GM12878 (cell line): ENCODE data around the gene PDE11A. TPM values are rescaled to one million over a fixed set of nuclear protein-coding genes. Genes with fewer than 3 reads are reported as not detected.

Source experiments
- ATAC-seq: fragments of 200-7000 bp; cut with Tn5 transposase; 3 replicates; pipeline ENCODE4 v1.9.1; 2020; ENCODE audit warnings: mild to moderate bottlenecking, moderate library complexity
- BruUV-seq: library from RNA; stranded (reverse); fragments of 400-500 nt; replicated peaks from 2 replicates; lab custom pipeline; 2021; lab: Mats Ljungman, UMichigan
- CTCF ChIA-PET: fragments of 300-600 bp; sonication (Branson Sonifier 250); formaldehyde crosslinking; extraction: SDS; loops from one replicate; lab custom pipeline; 2021; ENCODE audit warnings: inconsistent platforms; lab: Yijun Ruan, JAX
- POLR2A ChIA-PET: fragments of 350-600 bp; formaldehyde crosslinking; extraction: SDS; loops from one replicate; lab custom pipeline; 2021; ENCODE audit warnings: inconsistent platforms; lab: Charles Lee
- RAD21 ChIA-PET: fragments of 300-600 bp; sonication (Branson Sonifier 250); formaldehyde crosslinking; loops from one replicate; lab custom pipeline; 2023; ENCODE audit warnings: antibody characterized with exemption; ENCODE audit not compliant: unreplicated experiment; lab: Charles Lee
- SMC1A ChIA-PET: fragments of 300-600 bp; sonication (Branson Sonifier 250); formaldehyde crosslinking; loops from one replicate; lab custom pipeline; 2023; ENCODE audit not compliant: unreplicated experiment, uncharacterized antibody; lab: Charles Lee
- DNase-seq: peaks from one replicate; pipeline ENCODE4 v3.0.0-alpha.2; 2011; ENCODE audit warnings: low read depth, low spot score
- FAIRE-seq: peaks from 3 replicates; lab custom pipeline; 2011; peaks lifted over from hg19 to GRCh38; lab: Jason Lieb, UNC
- H2AFZ ChIP-seq: 2 replicates; pipeline ENCODE4 v1.6.0; 2011; ENCODE audit warnings: low read depth, low read length, control low read depth; ENCODE audit not compliant: control insufficient read depth
- H3K27ac ChIP-seq: 2 replicates; pipeline ENCODE4 v1.5.1; 2011; ENCODE audit warnings: control low read depth; ENCODE audit not compliant: control insufficient read depth, insufficient read depth
- H3K27me3 ChIP-seq, 2 experiments: replicated peaks in 1 of 2; 2 replicates each; pipeline versions ENCODE4 v1.6.0 to v1.6.1; 2011; ENCODE audit warnings: low read length in 1 of 2; ENCODE audit not compliant: control insufficient read depth in 2 of 2, insufficient read depth in 2 of 2
- H3K36me3 ChIP-seq, 2 experiments: 2 replicates each; pipeline ENCODE4 v1.5.1; 2011; ENCODE audit warnings: low read length in 1 of 2; ENCODE audit not compliant: control insufficient read depth in 2 of 2, insufficient read depth in 2 of 2
- H3K4me1 ChIP-seq: 2 replicates; pipeline ENCODE4 v1.6.1; 2011; ENCODE audit warnings: mild to moderate bottlenecking, low read length, moderate library complexity, mixed read lengths; ENCODE audit not compliant: control insufficient read depth, insufficient read depth
- H3K4me2 ChIP-seq: 2 replicates; pipeline ENCODE4 v1.6.0; 2011; ENCODE audit warnings: control low read depth; ENCODE audit not compliant: control insufficient read depth, insufficient read depth
- H3K4me3 ChIP-seq: fragments of 200-600 bp; sonication (generic); 2 replicates; pipeline ENCODE4 v1.5.1; 2016
- H3K79me2 ChIP-seq: 2 replicates; pipeline ENCODE4 v1.6.0; 2011; ENCODE audit warnings: low read length; ENCODE audit not compliant: control insufficient read depth, insufficient read depth
- H3K9ac ChIP-seq: 2 replicates; pipeline ENCODE4 v1.8.0; 2011; ENCODE audit warnings: low read length, control low read depth, mixed read lengths; ENCODE audit not compliant: control insufficient read depth, insufficient read depth
- H3K9me3 ChIP-seq: replicated peaks from 3 replicates; pipeline ENCODE4 v1.5.1; 2011; ENCODE audit warnings: mild to moderate bottlenecking, low read length; ENCODE audit not compliant: control insufficient read depth, insufficient read depth
- H4K20me1 ChIP-seq: 2 replicates; pipeline ENCODE4 v1.6.0; 2011; ENCODE audit not compliant: control insufficient read depth, insufficient read depth
- CHD4 ChIP-seq: fragments of 200-600 bp; sonication (generic); IDR thresholded peaks from 2 replicates; pipeline ENCODE4 v1.6.1; 2016; ENCODE audit warnings: mild to moderate bottlenecking
- ESRRA ChIP-seq: IDR thresholded peaks from 2 replicates; pipeline ENCODE4 v1.6.1; 2012; ENCODE audit warnings: mild to moderate bottlenecking, low read length, improper control_type of control experiment
- HDAC6 ChIP-seq: fragments of 200-600 bp; sonication (generic); IDR thresholded peaks from one replicate; pipeline ENCODE4 v1.8.0; 2017; ENCODE audit warnings: antibody characterized with exemption; ENCODE audit not compliant: unreplicated experiment
- MAX ChIP-seq: IDR thresholded peaks from 2 replicates; pipeline ENCODE4 v1.6.1; 2012; ENCODE audit warnings: low read depth, low read length, improper control_type of control experiment
- MXI1 ChIP-seq: fragments of 150-350 bp; IDR thresholded peaks from 2 replicates; pipeline ENCODE4 v1.6.1; 2011; ENCODE audit warnings: low read depth, mild to moderate bottlenecking, inconsistent platforms, low read length, improper control_type of control experiment
- POLR2A ChIP-seq: IDR thresholded peaks from 2 replicates; pipeline ENCODE4 v1.6.1; 2011; ENCODE audit warnings: low read depth, mild to moderate bottlenecking, low read length
- SIN3A ChIP-seq: IDR thresholded peaks from 2 replicates; pipeline ENCODE4 v1.6.1; 2012; ENCODE audit warnings: low read depth, low read length, improper control_type of control experiment
- WGBS: methylation state at CpG from one replicate; pipeline ENCODE4 v1.1.6; 2016; ENCODE audit warnings: low lambda C conversion rate; ENCODE audit not compliant: insufficient replicate concordance, insufficient coverage; ENCODE audit errors: missing lambda C conversion rate; 5-methylcytosine and 5-hydroxymethylcytosine counted together
- in situ Hi-C: fragments of 300-500 bp; cut with MboI; formaldehyde crosslinking; loops from 9 replicates; pipeline ENCODE4 v1.14.3; 2018; ENCODE audit warnings: mixed read lengths
- intact Hi-C: fragments of 100-400 bp; cut with micrococcal nuclease; formaldehyde crosslinking; loops from one replicate; pipeline ENCODE4 v1.14.2; 2022; ENCODE audit not compliant: unreplicated experiment
- polyA plus RNA-seq, 11 experiments: library from polyadenylated mRNA; depleted of rRNA in 4 of 11; unstranded in 6 of 11; stranded (reverse) in 5 of 11; fragments of >200 nt; fragmentation: Nextera tagmentation in 4 of 11; fragmentation: Illumina TruSeq in 1 of 11; extraction: Ambion mirVana in 4 of 11; extraction: Trizol in 1 of 11; gene quantifications; 1 replicate in 1 of 11; 2 replicates in 10 of 11; pipeline versions ENCODE4 v1.2.1 to v1.2.3, GENCODE V29; 2011 to 2016; ENCODE audit warnings: inconsistent platforms in 2 of 11, missing spikeins in 2 of 11, low read depth in 1 of 11
- total RNA-seq, 4 experiments: library from RNA; depleted of rRNA in 3 of 4; stranded (reverse); fragments of >200 nt in 3 of 4; fragmentation: Illumina TruSeq in 1 of 4; extraction: Trizol in 1 of 4; gene quantifications; 2 replicates each; pipeline versions ENCODE4 v1.2.1 to v1.2.3, GENCODE V29; 2013 to 2021

PDE11A gene
- total and polyA plus RNA-seq, 10 of the 15 experiments (the other 5 are each of a cell fraction or from before 2014, with no cell fraction given), result 0.01 to 0.17 (median 0.06) TPM; not detected in 5

DNA sequence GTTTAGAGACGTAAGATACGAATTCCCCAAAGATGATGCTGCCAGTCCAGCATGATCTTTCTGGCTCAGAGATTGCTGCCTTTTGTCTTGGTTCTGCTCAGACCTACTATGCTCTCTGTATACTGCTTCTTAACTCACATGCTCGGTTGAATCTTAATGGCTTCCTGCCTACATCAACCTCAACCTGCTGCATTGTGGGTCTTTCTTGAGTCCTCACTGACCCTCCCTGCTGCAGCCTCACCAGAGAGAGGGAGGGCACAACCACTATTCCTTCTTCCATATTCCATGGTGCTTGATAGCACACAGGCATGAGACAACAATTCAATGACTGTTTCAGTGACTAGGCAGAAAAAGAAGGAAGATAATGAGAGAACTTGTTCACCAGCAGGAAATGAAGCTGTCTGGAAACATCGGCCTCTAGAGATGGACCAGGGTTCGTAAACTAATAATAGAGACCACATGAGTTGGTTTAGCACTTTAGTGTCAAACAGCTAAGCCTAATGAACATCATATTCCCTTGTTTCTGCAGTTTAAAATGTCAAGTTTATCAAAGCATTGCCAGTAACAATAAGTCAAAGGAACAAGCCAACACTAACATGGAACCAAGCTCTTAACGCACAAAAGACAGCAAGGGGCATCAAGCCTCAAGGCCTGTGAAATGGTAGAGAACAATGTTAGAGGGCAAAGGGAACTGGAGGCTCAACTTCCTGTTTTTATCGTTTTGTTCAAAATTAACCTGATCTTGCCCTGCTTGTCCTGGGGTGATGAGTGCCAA lies 333.9 kb downstream of the PDE11A start:
- Histone ChIP-seq H3K4me1 (no peaks in the 10 kb centered on the region), H2AFZ (no peak overlapping the region), H3K9me3 (no peaks in the 10 kb centered on the region), H3K4me3 (no peak overlapping the region), H3K9ac (no peak overlapping the region), H3K27me3 (no peaks in the 10 kb centered on the region; a peak in 1 of 4 replicates), H4K20me1 (no peaks in the 10 kb centered on the region; the same call in 1 of the 2 replicates), H3K4me2 (no peak overlapping the region), H3K79me2 (no peaks in the 10 kb centered on the region), H3K36me3 (no peaks in the 10 kb centered on the region), H3K27ac (no peak overlapping the region)
- ChIA-PET CTCF (interaction anchor here (0.9 kb wide), 2 partner anchors 24 to 404 kb away, joined by 3 to 4 read pairs; no protein-coding TSS in a partner anchor), RAD21 (no interaction called here), POLR2A (no interaction called here), SMC1A (no interaction called here)
- in situ Hi-C loops, result no loop called here
- FAIRE-seq, result no peak
- WGBS, result 51% methylated on average over 7 of the region's 7 CpGs
- ATAC-seq, result no peak
- no peak for DNase-seq
- no peak for TF ChIP-seq ESRRA
- BruUV-seq, result no TSS peak
- intact Hi-C loops, result no loop called here

DNA sequence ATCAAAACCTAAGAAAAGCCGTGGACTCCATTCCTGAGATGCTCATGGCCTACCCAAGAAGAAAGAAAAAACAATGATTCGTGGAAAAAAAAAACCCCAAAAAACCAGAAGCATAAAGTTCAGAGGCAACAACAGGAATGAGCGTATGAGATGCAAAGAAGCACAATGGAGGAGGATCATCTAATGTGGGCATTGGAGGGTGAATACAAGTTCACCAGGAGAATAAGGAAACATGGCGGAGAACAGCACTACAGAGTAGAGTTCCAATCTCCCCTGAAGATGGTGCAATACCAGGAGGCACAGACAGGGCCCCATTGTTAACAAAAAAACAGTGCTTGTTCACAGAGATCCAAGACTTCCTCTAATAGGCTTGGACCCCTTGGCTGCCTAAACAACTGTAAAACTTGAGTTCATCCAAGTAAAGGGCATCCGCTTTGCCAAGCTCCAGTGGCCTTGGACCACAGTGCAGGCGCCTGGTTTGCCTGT lies 337.2 kb downstream of the PDE11A start:
- in situ Hi-C loops, result no loop called here

More for the DNA sequence above, 337.2 kb downstream of the PDE11A start:
- Histone ChIP-seq H3K4me3 (no peak overlapping the region), H3K79me2 (no peaks in the 10 kb centered on the region), H3K27me3 (no peaks in the 10 kb centered on the region; a peak in 1 of 4 replicates), H3K4me2 (no peak overlapping the region), H2AFZ (no peak overlapping the region), H3K9me3 (no peaks in the 10 kb centered on the region), H3K27ac (no peak overlapping the region), H3K36me3 (no peaks in the 10 kb centered on the region), H3K4me1 (no peaks in the 10 kb centered on the region), H3K9ac (no peak overlapping the region), H4K20me1 (no peaks in the 10 kb centered on the region; the same call in 1 of the 2 replicates)
- 69% methylated on average over 6 of the region's 6 CpGs for WGBS
- POLR2A ChIA-PET, result no interaction called here
- SMC1A ChIA-PET, result no interaction called here
- no TSS peak for BruUV-seq
- no peak for FAIRE-seq
- no peak for ATAC-seq
- intact Hi-C loops, result no loop called here
- RAD21 ChIA-PET, result no interaction called here
- no peak for DNase-seq
- TF ChIP-seq POLR2A, result no peak
- no peak for TF ChIP-seq MXI1
- TF ChIP-seq MAX, result no peak
- TF ChIP-seq HDAC6, result no peak
- TF ChIP-seq CHD4, result no peak
- TF ChIP-seq SIN3A, result no peak
- CTCF ChIA-PET, result no interaction called here
